Measurements from ENCODE around the gene FBXO10.
"Not testable (repeated sequence)": the region's sequence is repeated elsewhere in the genome, so short reads cannot be mapped to it uniquely, and the experiment has no call there.

FBXO10 gene

GRCh38 chr9:37473982-37474381 is 102.2 kb downstream of the FBXO10 start:
- not testable (repeated sequence) for DNase-seq

- DNase-seq: no peak
Observed at GRCh38 chr9:37471942-37472684, 104.1 kb downstream of the FBXO10 start.

- DNase-seq: no peak
Observed at GRCh38 chr9:37468620-37469019, 107.6 kb downstream of the FBXO10 start.

GRCh38 chr9:37467530-37467929 is 108.7 kb downstream of the FBXO10 start:
- not testable (repeated sequence) for DNase-seq

- no peak for DNase-seq
Observed at GRCh38 chr9:37466037-37466709, 110.0 kb downstream of the FBXO10 start.

GRCh38 chr9:37465249-37466036 is 110.7 kb downstream of the FBXO10 start, which contains the start of gene ZBTB5:
TSS of gene ZBTB5 (minus strand) at chr9:37465450. CDS start at chr9:37442551, 22,899 bp downstream.
- DNase-seq: peak; percentile 99

- DNase-seq: no peak
Observed at GRCh38 chr9:37464426-37465248, 111.5 kb downstream of the FBXO10 start.

- no peak for DNase-seq
Observed at GRCh38 chr9:37464006-37464405, 112.2 kb downstream of the FBXO10 start.

All from DMS153 (cell line).